HG02973 (cell line): ENCODE data around the gene FAM120A.
"Not testable (repeated sequence)": the region's sequence is repeated elsewhere in the genome, so short reads cannot be mapped to it uniquely, and the experiment has no call there.

Source experiments
- ATAC-seq: cut with Tn5 transposase; IDR thresholded peaks from one replicate; pipeline ENCODE4 v1.9.1; 2021; ENCODE audit warnings: moderate library complexity; ENCODE audit not compliant: unreplicated experiment

The FAM120A gene

GRCh38 chr9:93450945-93451815 is at the start of gene FAM120A:
FAM120A (plus strand) TSS chr9:93451685; CDS start chr9:93451916, 231 bp downstream.
- ATAC-seq, result peak; percentile 65

- ATAC-seq, result no peak
Measured at GRCh38 chr9:93406371-93406770, 45.1 kb upstream of the FAM120A start.

- ATAC-seq, result no peak
Measured at GRCh38 chr9:93413530-93413929, 38.0 kb upstream of the FAM120A start.

GRCh38 chr9:93415176-93415690 is 36.3 kb upstream of the FAM120A start:
- ATAC-seq, result no peak

GRCh38 chr9:93416530-93417235 is 34.8 kb upstream of the FAM120A start:
- ATAC-seq, result no peak

GRCh38 chr9:93417538-93417937 is 33.9 kb upstream of the FAM120A start:
- no peak for ATAC-seq

GRCh38 chr9:93419023-93419422 is 32.5 kb upstream of the FAM120A start:
- no peak for ATAC-seq

DNA sequence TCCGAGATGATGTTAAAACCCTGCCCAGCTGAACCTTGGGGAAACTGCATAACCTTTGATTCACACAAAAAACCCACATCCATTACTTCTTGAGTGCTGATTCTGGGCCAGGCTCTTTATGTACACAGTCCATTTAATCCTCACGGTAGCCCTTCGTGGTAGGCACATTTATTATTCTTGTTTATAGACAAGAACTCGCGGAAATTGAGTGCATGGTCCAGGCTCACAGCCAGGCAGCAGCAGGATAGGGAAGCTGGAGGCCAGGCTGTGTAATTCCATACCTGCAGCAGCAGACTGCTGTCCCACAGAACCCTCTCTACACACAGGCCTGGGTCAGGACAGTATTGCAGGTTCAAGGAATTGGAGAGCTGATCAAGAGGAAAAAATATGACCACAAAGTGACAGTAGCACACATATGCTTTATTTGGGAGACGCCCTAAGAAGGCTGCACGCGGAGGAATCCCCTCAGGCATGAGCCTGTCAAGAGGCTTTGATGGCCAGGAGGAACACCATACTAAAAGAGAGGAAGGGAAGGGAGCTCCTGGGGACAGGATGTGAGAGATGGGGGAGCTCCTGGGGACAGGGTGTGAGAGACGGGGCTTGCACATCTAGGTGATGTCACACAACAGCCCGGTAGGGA is 28.4 kb upstream of the FAM120A start:
- no peak for ATAC-seq

DNA sequence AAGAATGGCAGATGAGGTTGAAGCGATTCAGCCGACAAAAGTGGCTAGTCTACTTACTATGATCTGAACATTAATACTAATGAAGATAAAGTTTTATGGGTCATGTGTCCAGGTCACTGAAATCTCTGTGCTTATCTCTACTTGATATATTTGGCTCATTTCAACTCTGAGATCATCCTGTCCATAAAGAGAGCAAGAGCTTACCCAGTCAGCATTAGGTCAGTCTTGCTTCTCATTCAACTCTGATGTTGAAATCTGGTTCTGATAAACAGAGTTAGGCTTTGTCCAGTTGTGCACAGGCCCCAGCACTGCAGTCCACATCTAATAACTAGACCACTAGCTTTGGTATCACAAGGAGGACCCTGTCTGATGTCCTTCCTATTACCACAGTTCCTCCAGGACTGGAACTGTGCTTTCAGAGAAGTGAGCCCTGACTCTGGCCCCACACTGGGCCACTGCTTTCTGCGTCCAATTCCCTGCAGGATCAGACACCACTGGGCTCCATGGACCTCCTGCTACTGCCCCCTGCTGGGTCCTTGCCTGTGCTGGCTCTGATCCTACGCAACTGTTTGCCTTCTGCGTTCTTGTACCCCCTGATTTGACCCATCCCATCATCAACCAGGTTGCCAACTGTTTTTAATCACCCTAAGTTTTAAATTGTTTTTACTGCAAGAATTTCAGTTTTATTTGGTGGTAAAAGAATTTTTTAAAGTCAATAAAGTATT is 23.7 kb upstream of the FAM120A start:
- ATAC-seq, result no peak

DNA sequence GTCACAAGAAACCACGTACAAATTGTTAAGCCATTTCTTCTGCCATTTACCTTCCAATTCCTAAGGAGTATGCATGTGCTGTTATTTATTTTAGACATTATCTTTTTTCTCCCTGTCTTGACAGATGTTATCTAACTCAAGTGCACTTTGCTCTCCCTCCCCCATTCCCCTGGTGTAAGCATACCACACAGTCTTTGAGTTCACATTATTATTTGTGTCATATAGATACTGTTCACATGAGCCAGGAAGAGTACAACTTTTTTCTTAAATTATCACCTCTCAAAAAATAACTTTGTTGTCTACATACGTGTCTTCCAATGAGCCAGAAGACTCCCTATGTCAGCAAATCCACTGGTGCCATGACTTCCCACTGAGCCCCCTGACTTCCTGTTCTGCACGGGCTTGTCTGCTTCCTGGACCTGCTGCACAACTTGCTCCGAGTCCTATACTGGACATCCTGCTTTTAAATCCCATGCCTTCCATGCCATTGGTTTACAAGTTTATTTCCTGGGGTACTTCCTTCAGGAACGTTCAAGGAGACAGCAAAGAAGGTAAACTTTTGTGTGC is 19.9 kb upstream of the FAM120A start:
- no peak for ATAC-seq

DNA sequence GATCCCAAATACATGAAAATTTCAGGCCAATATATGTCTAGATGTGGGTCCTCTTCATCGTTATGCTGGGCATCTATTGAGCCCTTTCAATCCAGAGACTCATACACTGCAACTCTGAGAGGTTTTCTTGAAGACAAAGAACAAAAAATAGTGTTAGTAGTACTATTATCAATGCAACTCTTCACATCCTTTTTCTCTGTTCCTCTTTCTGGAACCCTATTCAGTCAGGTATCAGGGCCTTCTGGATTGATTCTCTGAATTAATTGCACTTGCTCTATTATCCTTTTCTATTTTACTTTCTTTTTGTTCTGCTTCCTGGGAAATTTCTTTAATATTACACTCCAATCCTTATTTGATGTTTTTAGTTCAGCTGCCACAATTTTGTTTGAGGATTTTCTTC is 18.5 kb upstream of the FAM120A start:
- ATAC-seq, result no peak

- ATAC-seq, result no peak
Measured at GRCh38 chr9:93434056-93434455, 17.4 kb upstream of the FAM120A start.

GRCh38 chr9:93435386-93435785 is 16.1 kb upstream of the FAM120A start:
- ATAC-seq, result no peak

- ATAC-seq, result no peak
Measured at GRCh38 chr9:93436218-93436617, 15.3 kb upstream of the FAM120A start.

- no peak for ATAC-seq
Measured at GRCh38 chr9:93436655-93437407, 14.7 kb upstream of the FAM120A start.

DNA sequence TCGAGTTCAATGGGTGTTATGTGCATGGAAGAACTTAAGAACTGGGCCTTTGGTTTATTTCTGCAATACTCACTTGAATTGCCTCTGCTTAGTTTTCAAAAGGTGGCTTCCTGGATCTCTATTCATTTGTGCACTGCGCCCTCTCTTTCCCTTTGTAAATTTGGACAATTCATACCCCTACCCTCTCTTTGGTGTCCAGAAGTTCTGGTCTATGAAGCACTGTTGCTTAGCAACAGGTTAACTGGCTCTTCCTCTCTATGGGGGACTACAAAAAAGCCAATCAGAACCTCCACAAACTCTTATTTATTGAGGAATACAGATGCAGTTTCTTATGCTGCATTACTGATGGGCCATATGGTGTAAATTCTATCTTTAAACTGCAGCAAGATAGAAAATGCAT is 13.5 kb upstream of the FAM120A start:
- ATAC-seq, result no peak

- ATAC-seq, result not testable (repeated sequence)
Measured at GRCh38 chr9:93439301-93439700, 12.2 kb upstream of the FAM120A start.

DNA sequence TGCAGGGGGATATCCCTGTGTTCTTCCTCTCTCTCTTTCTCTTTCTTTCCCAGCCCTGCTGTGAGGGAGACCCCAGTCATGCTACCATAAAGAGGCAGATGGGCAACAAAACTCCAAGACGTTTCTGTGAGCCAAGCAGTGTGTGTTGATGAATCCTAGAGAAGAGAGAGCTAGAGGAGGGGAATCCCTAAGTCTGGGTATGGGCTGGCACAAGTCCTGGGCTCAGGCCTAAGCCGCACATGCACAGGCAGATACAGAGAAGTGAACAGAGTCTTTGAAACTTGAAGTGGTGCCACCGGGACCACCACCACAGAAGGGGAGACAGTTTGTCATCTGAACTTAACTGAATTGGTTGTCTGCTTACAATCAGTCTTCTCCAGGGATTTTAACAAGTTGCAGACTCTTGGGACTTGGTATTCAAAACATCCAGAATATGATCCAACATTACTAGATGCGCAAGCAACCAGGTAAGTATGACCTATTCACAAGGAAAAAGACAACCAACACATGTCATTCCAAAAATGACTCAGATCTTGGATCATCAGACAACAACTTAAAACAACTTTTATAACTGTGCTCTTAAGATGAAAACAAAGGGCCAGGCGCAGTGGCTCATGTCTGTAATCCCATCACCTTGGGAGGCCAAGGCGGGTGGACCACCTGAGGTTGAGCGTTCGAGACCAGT is 10.4 kb upstream of the FAM120A start:
- ATAC-seq, result no peak

- ATAC-seq, result no peak
Measured at GRCh38 chr9:93446073-93446472, 5.4 kb upstream of the FAM120A start.
